GM03348 (cell line): ENCODE results near the gene DGKQ.
"Not testable (repeated sequence)": the region's sequence is repeated elsewhere in the genome, so short reads cannot be mapped to it uniquely, and the experiment has no call there.

Source experiments
- DNase-seq: peaks from one replicate; pipeline ENCODE4 v3.0.0; 2012; ENCODE audit warnings: low spot score

Gene DGKQ

GRCh38 chr4:924107-925096 lies 49.0 kb downstream of the DGKQ start:
- no peak for DNase-seq

DNA sequence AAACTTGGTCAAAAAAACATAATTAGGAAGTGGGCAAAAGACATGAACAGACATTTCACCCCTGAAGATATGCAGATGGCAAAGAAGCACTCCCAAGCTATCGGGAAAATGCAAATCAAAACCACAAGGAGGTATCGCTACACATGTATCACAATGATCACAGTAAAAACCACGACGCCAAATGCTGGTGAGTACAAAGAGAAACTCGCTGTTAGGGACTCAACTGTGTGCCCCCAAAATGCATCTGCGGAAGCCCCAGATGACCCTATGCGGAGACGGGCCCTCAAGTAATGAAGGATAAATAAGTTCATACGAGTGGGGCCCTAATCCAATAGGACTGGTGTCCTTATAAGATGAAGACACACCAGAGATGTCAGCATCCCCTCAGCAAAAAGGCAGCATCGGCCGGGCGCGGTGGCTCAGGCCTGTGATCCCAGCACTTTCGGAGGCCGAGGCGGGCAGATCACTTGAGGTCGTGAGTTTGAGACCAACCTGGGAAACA lies 51.5 kb downstream of the DGKQ start:
- no peak for DNase-seq

DNA sequence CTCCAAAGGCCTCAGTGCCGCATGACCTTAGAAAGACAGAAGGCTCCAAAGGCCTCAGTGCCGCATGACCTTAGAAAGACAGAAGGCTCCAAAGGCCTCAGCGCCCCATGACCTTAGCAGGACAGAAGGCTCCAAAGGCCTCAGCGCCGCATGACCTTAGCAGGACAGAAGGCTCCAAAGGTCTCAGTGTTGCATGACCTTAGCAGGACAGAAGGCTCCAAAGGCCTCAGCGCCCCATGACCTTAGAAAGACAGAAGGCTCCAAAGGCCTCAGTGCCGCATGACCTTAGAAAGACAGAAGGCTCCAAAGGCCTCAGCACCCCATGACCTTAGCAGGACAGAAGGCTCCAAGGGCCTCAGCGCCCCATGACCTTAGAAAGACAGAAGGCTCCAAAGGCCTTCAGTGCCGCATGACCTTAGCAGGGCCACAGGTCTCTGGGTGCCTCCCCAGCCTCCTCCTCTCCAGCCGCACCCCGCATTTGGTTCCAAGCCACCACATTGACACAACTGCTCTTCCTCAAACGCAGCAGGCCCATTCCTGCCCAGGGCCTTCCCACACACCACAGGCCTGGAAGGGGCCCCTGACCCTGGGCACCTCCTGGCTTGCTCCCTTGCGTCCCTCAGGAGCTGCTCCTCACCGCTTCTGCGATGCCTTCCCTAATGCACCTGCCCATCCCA lies 54.2 kb downstream of the DGKQ start:
- DNase-seq: not testable (repeated sequence)

GRCh38 chr4:918591-918990 lies 54.8 kb downstream of the DGKQ start:
- DNase-seq: not testable (repeated sequence)

GRCh38 chr4:917992-918391 lies 55.4 kb downstream of the DGKQ start:
- no peak for DNase-seq

DNA sequence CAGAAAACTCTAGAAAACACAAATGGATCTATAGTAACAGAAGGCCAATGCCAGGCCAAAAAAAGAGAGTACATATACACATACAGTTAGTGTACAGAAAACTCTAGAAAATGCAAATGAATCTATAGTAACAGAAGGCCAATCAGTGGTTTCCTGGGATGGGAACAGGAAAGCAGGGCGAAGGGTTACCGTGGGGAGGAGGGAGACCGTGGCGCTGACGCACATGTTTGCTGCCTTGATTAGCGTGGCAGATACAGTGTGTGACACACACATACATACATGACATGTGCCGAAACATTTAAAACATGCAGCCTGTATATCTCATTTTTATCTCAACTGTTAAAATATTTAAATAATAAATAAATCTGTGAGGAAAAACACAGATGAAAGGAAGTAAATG lies 55.9 kb downstream of the DGKQ start:
- no peak for DNase-seq

DNA sequence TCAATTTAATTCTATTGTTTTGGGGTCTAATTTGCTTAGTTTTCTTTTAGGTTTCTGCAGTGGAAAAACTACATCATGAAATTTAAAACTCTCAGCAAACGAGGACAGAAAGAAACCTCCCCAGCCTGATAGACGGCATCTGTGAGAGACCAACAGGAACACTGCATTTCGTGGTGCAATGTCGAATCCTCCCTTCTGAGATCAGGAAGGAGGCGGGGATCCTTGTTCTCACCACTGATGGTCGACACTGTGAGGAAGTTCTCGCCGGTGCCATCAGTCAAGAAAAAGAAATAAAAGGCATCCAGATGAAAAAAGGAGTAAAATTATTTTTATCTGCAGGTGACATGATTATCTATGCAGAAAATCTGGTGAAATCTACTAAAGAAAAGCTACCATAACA lies 57.8 kb downstream of the DGKQ start:
- DNase-seq: no peak

DNA sequence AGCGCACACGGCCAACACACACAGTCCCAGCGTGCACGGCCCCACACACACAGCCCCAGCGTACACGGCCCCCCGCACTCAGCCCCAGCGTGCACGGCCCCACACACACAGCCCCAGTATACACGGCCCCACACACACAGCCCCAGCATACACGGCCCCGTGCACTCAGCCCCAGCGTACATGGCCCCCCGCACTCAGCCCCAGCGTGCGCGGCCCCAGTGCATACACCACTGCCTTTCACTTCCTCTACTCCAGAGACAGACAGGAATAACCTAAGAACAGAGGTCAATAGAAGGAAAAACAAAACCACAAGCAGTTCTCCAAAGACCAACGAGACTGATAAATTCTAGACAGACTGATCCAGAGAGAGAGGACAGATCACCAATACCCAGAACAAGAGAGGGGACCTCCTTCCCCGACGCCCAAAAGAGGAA lies 58.3 kb downstream of the DGKQ start:
- no peak for DNase-seq

DNA sequence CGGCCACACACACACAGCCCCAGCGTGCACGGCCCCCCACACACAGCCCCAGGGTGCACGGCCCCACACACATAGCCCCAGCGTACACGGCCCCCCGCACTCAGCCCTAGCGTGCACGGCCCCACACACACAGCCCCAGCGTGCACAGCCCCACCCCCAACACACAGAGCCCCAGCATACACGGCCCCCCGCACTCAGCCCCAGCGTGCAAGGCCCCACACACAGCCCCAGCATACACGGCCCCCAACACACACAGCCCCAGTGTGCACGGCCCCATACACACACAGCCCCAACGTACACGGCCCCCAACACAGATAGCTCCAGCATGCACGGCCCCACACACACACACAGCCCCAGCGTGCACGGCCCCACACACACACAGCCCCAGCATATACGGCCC lies 58.8 kb downstream of the DGKQ start:
- no peak for DNase-seq

- no peak for DNase-seq
Observed at GRCh38 chr4:913280-913618, 60.1 kb downstream of the DGKQ start.

DNA sequence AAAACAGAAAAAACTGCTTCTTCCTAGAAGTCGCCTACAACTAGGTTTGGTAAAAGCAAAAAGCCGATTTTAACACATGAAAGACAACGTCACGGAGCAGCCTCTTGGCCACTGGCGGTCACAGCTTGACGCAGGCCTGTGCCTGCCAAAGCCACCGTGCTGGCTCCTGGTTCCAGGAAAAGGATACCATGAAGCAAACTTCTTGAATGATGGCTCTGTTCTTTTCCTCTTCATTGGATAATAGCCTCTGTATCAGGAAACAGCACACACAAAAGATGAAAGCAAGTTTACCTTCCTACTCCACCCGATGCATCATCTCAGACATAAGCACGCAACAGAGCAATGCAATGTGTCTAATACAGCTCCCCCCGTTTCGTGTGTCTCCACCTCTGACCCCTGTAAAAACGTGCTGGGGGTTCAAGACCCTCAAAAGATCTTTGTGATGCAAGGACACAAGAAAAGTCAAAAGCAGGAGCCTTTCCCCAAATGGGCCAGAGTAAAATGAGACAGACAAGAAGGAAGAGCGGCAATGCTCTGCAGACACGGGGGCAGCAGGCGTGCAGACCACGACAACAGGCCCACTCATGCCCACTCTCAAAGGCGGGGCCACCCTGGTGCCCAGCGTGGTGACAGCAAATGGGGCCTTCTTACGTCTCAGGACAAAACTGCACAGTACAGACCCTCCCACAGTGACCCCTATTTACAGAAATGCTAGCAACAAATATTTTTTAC lies 60.7 kb downstream of the DGKQ start:
- no peak for DNase-seq

DNA sequence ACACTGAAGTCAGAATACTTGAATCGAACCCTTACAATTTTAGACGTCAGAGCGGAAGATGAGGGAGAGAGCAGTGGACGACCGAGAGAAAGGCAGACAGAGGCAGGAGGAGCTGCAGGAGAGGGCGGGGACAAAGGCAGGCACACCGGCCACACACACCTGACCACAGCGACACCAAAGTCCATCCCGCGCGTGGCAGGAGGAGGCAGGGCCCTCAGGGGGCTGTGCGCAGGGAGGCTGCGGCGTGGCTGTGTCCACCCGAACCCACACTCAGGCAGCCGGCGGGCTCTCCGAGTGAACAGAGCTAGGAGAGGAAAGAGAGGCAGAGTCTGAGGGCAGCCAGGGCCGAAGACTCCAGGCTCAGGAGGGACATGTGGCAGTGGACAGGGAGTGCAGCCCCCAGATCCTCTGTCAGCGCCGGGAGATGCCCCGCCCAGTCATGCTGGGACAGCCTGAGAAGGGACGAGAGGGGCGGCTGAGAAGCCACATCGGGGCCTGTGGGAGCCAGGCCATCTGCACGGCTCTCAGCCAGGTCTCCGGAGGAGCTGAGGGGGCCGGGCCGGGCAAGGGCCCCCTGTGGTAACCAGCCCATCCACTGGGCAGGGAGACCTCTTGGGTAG lies 61.4 kb downstream of the DGKQ start:
- DNase-seq: no peak

DNA sequence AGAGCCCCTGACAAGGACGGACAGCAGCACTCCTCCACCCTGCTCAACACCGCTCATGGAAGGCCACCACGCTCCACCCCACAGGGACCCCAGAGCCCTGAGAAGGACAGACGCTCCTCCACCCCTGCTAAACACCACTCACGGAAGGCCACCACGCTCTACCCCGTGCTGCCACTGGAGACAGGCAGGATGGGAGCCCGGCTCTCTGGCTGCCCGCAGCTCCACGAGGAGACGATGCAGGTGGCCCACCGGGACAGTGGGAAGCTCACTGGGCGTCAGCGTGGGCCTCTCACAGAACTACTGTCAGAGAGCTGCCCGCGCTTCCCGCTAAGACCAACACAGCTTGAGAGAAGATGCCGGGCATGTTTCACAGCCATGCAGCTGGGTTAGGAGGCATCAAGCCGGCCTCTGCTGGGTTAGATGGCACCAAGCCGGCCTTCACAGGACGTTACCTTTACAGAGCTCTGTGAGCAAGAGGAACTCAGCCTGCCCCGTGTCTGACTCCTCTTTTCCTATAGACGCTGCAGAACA lies 62.1 kb downstream of the DGKQ start:
- no peak for DNase-seq

DNA sequence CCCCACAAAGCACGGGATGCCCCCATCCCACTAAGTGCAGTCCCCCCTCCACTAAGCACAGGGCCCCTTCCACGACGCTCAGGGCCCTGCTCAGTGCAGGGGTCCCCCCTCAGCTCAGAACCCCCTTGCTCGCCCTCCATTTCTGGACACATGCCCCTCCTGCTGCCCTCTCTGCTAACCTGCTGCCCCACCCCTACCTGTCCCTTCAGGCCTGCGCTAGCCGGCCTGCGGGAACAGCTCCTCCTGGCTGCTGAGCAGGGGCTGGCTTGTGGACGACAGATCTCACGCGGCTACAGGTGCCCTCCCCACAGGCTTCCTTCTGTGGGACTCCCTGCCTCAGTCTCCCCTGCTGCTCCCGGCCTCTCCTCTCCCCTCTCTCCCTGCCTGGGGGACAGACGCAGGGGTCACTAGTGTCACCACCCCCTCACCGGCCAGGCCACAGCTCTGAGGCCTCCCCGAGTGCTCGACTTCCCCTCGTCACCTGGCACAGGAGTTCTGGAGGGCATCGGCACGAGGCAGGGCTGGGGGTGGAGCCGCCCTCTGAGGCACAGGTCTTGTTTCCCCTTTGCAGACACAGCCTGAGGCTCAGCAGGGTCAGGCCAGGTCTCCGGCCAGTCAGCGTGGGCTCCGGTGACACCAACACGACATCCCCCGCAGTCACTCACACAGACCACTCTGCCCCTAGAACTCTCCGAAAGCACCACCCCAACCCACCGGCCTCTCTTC lies 62.8 kb downstream of the DGKQ start:
- no peak for DNase-seq

DNA sequence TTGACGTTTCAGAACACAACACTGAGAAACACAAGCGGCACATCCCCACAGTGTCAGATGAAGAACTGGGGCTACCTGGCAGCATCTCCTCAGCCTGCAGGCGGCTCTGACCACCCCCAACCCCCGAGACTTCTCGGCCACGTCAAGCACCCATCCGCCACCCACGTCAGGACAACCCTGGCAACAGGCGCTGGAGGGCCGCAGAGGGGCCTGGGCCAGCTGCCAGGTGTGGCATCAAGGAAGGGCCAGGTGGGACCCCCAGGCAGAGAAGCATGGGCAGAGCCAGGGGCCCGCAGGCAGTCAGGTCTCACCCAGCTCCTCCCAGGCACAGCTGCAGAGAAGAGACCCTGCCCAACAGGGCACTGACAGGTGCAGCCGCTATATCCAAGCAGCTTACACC lies 63.5 kb downstream of the DGKQ start:
- no peak for DNase-seq

DNA sequence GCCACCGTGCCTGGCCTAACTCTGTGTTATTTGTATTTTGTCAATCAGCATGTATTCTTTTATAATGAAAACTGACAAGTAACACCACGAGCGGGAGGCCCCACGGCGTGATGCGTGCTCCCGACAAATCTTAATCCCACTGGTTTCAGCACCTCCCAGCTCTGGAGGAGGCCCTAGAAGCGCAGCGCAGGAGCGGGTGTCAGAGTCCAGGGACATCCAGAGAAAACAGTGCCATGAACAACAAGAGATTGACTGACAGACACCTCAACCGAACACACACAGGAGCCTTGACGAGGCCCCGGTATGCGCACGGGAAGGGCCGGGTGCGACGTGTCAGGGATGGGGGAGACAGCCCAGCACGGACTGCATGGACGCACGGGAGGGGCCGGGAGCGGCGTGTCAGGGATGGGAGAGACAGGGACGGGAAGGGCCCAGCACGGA lies 64.2 kb downstream of the DGKQ start:
- DNase-seq: no peak
